Osteoblast (primary cell): Measurements from ENCODE around the gene SSTR3. TPM values are rescaled to one million over a fixed set of nuclear protein-coding genes. Genes with fewer than 3 reads are reported as not detected.
A peak's percentile ranks its signal among the peaks of the same experiment; 100 is the strongest.

Experiments
- DNase-seq: peaks from one replicate; pipeline ENCODE4 v3.0.0; 2011; ENCODE audit warnings: low spot score, mixed read lengths; ENCODE audit not compliant: insufficient read length; ENCODE audit errors: missing footprints
- H2AFZ ChIP-seq: 2 replicates; pipeline ENCODE4 v1.6.0; 2011; ENCODE audit warnings: mild to moderate bottlenecking, low read length
- H3K27ac ChIP-seq: 2 replicates; pipeline ENCODE4 v1.5.1; 2011; ENCODE audit warnings: mild to moderate bottlenecking, low read depth, low read length, moderate library complexity
- H3K27me3 ChIP-seq: 2 replicates; pipeline ENCODE4 v1.6.0; 2012; ENCODE audit warnings: mild to moderate bottlenecking, control low read depth, inconsistent platforms, low read length, moderate library complexity; ENCODE audit not compliant: insufficient read depth
- H3K36me3 ChIP-seq: 2 replicates; pipeline ENCODE4 v1.5.1; 2011; ENCODE audit warnings: mild to moderate bottlenecking, low read length, control low read depth, moderate library complexity; ENCODE audit not compliant: insufficient read depth
- H3K4me1 ChIP-seq: 2 replicates; pipeline ENCODE4 v1.5.1; 2011; ENCODE audit warnings: mild to moderate bottlenecking, low read length, control low read depth, moderate library complexity; ENCODE audit not compliant: insufficient read depth
- H3K4me2 ChIP-seq: 2 replicates; pipeline ENCODE4 v1.6.0; 2011; ENCODE audit warnings: mild to moderate bottlenecking, low read length; ENCODE audit not compliant: insufficient read depth
- H3K4me3 ChIP-seq: fragments of 200-600 bp; sonication (generic); 3 replicates; pipeline ENCODE4 v1.5.1; 2012; ENCODE audit warnings: mild to moderate bottlenecking, low read length, inconsistent platforms; ENCODE audit not compliant: insufficient read depth
- H3K79me2 ChIP-seq: 2 replicates; pipeline ENCODE4 v1.6.0; 2012; ENCODE audit warnings: mild to moderate bottlenecking, low read length, control low read depth, inconsistent platforms; ENCODE audit not compliant: insufficient read depth
- H3K9me3 ChIP-seq: 2 replicates; pipeline ENCODE4 v1.5.1; 2011; ENCODE audit warnings: low read depth, low read length, control low read depth
- H4K20me1 ChIP-seq: 2 replicates; pipeline ENCODE4 v1.6.0; 2012; ENCODE audit warnings: mild to moderate bottlenecking, low read length, control low read depth; ENCODE audit not compliant: insufficient read depth
- total RNA-seq: library from RNA; depleted of rRNA; stranded (reverse); fragments of >200 nt; gene quantifications from 2 replicates; pipeline ENCODE4 v1.2.3, GENCODE V29; 2012
- TF ChIP-seq, protein P1 (sequence below): IDR thresholded peaks from 2 replicates; pipeline ENCODE4 v1.5.1; 2011; ENCODE audit warnings: mild to moderate bottlenecking, low read depth, low read length, moderate library complexity; ENCODE audit errors: extremely low read depth

SSTR3 gene
- total RNA-seq, 1 donor, result not detected

DNA sequence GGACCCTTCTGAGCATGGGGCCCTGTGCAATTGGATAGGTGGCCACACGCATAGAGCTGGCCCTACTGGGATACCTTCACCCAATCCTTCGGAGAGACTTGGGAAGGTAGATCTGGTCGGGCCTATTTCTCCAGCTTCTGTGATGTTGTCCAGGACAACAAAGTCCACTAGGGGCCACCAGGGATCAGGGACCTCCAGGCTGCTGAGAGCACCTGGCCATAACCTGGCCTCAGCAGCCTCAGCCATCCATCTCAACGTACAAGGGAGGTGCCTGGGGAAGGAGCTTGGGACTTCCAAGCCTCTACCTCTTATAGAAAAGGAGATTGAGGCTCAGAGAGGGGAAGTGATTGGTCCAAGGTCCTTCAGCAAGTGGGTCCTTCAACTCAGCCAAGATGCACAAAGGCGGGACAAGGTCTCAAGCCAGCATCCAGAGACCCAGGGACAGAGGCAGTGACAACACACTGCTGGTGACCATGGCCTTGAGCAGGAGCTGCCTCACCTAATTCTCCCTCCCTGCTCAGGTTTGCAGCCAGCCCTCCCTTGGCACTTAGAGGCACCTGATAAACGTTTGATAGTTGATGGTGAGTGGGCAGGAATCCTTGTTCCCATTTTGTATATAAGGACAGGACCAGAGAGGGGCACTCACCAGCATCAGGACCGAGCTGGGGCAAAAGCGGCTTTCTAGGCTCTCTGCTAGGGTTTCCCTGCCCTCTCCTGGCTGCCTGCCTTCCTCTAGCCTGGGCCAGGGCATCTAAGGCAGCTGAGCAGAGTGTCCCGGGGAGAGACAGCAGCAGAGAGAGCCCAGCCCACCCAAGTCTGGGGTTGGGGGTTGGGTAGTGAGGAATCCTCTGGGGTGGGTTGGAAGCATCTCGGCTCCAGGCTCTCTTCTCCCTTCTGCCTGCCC, 27.3 kb upstream of the SSTR3 start:
- H2AFZ ChIP-seq, result no peak overlapping the region
- H3K4me3 ChIP-seq, result no peak overlapping the region
- H3K4me2 ChIP-seq, result no peak overlapping the region
- peaks cover 14% of the 10 kb centered on the region for H3K79me2 ChIP-seq
- H3K9me3 ChIP-seq, result no peaks in the 10 kb centered on the region
- peaks cover 10% of the 10 kb centered on the region for H3K36me3 ChIP-seq
- TF ChIP-seq, protein P1, sequence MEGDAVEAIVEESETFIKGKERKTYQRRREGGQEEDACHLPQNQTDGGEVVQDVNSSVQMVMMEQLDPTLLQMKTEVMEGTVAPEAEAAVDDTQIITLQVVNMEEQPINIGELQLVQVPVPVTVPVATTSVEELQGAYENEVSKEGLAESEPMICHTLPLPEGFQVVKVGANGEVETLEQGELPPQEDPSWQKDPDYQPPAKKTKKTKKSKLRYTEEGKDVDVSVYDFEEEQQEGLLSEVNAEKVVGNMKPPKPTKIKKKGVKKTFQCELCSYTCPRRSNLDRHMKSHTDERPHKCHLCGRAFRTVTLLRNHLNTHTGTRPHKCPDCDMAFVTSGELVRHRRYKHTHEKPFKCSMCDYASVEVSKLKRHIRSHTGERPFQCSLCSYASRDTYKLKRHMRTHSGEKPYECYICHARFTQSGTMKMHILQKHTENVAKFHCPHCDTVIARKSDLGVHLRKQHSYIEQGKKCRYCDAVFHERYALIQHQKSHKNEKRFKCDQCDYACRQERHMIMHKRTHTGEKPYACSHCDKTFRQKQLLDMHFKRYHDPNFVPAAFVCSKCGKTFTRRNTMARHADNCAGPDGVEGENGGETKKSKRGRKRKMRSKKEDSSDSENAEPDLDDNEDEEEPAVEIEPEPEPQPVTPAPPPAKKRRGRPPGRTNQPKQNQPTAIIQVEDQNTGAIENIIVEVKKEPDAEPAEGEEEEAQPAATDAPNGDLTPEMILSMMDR, result no peak
- peaks cover 27% of the 10 kb centered on the region for H3K4me1 ChIP-seq
- no peak for DNase-seq
- H3K27me3 ChIP-seq, result no peaks in the 10 kb centered on the region
- H3K27ac ChIP-seq, result no peak overlapping the region
- H4K20me1 ChIP-seq, result peaks cover 15% of the 10 kb centered on the region

DNA sequence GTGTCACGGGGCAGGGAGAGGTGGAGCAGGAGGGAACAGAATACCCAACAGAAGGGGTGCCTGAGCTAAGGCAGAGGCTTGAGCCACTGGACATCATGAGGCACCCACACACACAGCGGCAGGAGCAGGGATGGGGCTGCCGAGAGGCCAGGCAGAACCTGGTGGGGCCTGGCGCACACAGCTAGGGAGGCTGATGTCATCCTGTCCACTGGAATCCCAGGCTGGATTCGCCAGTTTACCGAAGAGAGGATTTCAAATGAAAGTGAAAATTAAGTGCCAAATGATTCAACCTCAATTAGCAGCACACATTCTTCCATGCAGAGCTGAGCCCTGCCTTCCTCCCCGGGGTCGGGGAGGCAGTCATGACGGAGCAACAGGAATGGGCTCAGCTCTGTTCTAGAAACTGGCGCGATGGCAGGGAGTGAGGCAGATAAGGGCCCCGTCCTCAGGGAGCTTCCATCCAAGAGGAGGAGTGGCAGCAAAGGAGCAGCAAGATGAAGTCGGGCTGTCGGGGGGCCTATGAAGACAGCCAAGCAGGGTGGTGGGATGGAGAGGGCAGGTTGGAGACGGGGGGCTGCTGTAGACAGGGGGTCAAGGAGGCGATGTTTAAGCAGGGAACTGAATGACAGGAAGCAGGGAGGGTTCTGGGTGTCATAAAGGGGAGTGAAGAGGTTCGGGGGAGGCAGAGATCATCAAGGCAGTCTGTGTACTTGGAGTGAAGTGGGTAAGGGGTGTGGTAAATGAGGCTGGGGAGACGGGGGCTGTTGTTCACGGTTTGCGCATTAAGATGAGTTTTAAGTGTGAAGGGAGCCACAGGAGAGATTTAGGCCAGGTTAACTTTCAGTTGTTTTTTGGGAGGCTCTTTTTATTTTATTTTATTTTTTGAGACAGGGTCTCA, 25.3 kb upstream of the SSTR3 start:
- H3K9me3 ChIP-seq, result no peaks in the 10 kb centered on the region
- H3K36me3 ChIP-seq, result peaks cover 14% of the 10 kb centered on the region
- H3K27me3 ChIP-seq, result no peaks in the 10 kb centered on the region
- TF ChIP-seq, protein P1, result no peak
- no peak overlapping the region for H3K4me2 ChIP-seq
- H4K20me1 ChIP-seq, result peaks cover 16% of the 10 kb centered on the region
- peak; percentile 80 for DNase-seq
- H3K4me1 ChIP-seq, result peaks cover 8% of the 10 kb centered on the region
- no peak overlapping the region for H3K4me3 ChIP-seq
- peaks cover 3% of the 10 kb centered on the region for H3K79me2 ChIP-seq
- H3K27ac ChIP-seq, result no peak overlapping the region
- no peak overlapping the region for H2AFZ ChIP-seq

DNA sequence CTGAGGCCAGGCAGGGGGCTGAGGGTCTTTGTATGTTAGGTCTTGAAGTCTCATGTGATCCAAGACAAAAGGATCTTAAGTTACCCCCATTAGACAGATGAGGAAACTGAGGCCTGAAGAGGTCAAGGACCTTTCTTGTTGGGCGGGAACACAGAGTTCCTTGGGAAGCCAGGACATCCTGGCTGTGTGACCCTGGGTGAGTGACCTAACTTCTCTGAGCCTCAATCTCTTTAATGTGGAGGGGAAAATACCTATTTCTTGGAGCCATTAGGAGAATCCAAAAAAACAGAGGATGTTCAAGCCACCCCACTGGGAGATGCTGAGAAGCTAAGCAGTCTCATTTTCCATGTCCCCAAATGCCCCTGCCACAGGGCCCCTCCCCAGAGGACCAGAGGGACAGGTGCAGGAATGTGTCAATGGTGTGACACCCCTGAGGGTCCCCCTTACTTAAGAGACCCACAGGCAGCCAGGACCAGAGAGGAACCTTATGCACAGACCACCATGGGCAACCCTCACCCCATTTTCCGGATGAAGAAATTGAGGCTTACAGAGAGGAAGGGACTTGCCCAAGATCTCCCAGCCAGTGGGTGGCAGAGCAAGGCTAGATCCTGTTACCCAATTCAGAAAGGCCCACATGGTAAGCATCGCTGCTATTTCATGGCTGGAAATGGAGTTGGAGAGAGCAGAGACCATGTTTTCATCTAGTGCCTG, 23.8 kb upstream of the SSTR3 start:
- Histone ChIP-seq H3K79me2 (peaks cover 3% of the 10 kb centered on the region), H3K9me3 (no peaks in the 10 kb centered on the region), H2AFZ (no peak overlapping the region), H3K27ac (no peak overlapping the region), H3K27me3 (no peaks in the 10 kb centered on the region), H3K36me3 (peaks cover 14% of the 10 kb centered on the region), H3K4me1 (no peaks in the 10 kb centered on the region), H4K20me1 (peaks cover 17% of the 10 kb centered on the region), H3K4me2 (no peak overlapping the region), H3K4me3 (no peak overlapping the region)
- DNase-seq, result peak; percentile 53
- TF ChIP-seq, protein P1, result no peak
